SK-N-SH (cell line): ENCODE data around the gene ZNF736. TPM values are rescaled to one million over a fixed set of nuclear protein-coding genes. Genes with fewer than 3 reads are reported as not detected.

Experiments
- polyA plus RNA-seq, 3 experiments: library from polyadenylated mRNA; depleted of rRNA; stranded (reverse); fragments of >200 nt; gene quantifications; 2 replicates each; pipeline ENCODE4 v1.2.3, GENCODE V29; 2012

Gene ZNF736
- polyA plus RNA-seq, 1 of the 3 experiments (the other 2 are of a cell fraction), result 4.0 TPM

Other genes starting within 250 kb of the ZNF736 start
- not detected in 2 replicates for gene ZNF735, start 106.8 kb upstream of the ZNF736 start, polyA plus RNA-seq (2012; rRNA removed)
- not detected in 2 replicates for gene ZNF679, start 85.5 kb upstream of the ZNF736 start, polyA plus RNA-seq (2012; rRNA removed)
- 1.6 and 2.8 TPM in 2 replicates for gene ZNF680, start 249.1 kb downstream of the ZNF736 start, polyA plus RNA-seq (2012; rRNA removed)